GM21528 (cell line): ENCODE results near the gene PBX1.

Experiments used
- ATAC-seq: cut with Tn5 transposase; IDR thresholded peaks from one replicate; pipeline ENCODE4 v1.9.1; 2021; ENCODE audit warnings: mild to moderate bottlenecking, moderate library complexity; ENCODE audit not compliant: unreplicated experiment, low FRiP score

Gene PBX1

DNA sequence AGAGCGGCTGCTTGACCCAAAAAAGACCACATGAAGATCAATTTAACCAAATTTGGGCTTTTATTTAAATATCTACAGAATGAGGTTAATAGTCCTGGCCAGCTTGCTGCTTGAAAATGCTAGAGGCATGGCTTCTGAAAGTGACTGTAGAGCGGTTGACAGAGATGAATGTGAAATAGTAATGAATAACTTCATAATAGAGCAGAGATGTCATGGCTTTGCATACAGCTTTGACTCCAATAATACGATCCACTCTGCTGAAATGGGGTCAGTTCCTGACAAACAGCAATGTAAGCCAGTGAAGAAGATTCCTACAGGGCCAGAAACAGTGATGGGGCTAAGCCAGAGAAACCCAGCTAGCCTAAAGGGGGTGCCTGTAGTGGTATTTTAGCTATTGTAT, 183.8 kb downstream of the PBX1 start:
- no peak for ATAC-seq

DNA sequence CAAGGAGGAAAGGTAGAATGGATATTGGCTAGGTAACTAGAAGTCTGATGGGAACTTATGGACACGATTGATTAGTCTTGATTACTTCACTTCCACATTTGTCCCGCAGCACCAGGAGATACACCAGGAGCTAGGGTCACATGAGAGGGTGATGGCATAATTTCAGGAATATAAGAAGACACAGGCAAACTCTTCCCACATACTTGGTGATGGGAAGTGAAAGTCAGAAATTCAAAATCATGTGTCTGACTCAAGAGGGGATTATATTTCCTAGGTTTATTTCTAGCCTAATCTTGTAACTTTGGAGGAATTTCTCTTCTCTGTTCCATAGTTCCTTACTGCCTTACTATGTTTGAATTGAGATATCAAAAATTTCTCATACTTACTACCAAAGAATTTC, 185.0 kb downstream of the PBX1 start:
- ATAC-seq: no peak

DNA sequence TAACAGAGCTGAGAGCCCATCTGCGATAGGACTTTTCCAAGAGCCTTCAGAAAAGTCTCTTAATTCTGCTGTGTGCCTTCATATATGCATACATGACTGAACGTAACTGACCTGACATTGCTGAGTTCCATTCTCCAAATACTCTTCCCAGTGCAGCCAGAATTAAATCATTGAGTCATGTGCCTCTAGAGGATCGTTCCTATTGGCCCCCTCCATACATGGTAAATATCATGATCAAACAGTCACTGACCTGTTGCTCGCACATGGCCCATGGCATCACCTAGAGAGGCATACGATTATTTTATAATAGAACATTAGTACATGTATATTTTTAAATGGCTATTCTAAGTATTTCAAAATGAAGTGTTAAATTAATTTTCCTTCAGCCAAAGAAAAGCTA, 186.8 kb downstream of the PBX1 start:
- no peak for ATAC-seq

DNA sequence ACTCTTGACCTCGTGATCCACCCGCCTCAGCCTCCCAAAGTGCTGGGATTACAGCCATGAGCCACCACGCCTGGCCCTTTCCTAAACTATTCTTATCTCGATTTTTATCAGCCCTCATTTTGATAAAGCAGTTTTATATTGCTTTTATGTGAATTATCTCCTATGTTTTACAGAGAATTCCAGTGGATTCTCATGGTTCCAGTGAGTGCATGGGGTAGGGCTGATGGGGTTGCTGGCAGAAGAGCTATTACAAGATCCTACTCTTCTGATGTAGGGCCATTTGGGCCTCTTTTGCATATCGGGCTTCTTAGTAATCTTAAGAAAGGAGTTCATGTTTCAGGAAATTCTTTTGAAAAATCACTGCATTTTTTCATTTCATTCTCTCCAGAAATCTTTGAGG, 187.6 kb downstream of the PBX1 start:
- no peak for ATAC-seq

DNA sequence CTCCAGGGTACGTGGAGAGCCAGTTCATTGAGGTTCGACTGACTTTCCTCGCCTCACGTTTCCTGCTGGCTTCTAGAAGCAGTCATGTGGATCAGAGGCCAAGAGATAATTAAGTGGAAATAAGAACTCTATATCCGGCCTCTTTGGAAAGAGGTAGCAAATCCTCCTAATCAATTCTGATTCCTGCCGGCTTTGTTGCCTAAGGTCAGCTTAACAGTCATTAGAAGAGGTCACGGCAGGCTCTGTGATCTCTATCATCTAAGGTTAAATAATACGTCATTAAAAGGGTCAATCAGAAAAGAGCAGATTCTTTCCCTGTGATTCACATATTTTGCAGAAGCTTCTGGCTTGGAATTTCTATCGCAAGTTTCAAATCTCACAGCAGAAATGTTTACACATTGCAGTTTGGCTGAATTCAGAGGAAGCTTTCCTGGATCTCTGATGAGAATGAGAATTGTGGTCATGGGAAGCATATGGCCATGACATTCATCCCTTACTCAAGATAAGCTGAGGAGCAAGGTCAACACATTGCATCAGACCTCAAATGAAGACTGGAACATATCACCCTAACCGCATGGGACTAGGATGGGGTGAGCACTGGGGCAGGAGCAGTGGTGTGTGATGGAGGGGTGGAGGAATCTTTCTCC, 189.4 kb downstream of the PBX1 start:
- ATAC-seq: no peak

DNA sequence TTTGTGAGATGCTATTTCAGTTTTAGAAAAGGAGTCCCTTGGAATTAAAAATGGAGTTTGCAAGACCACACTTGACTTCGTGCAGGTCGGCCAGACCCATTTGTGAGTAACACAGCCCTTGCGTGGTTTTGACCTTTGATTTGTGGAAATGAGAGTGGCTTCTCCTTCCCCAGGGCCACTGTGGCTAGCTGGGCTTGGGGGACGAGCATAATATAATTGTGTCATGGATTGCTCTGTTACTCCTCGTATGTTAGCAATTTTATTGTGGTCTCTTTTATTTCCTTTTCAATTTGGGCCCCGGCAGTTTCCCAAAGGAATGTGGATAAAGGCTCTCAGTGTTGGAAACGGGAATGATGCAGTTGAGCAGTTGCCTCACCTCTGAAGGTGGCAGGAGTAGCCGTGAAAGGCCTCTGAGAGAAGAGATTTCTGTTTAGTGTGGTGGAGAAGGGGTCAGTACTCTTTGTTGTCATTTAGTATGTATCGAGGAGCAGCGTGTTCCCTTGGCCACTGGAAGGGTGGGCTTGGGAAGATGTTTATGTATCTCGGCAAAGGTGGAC, 194.6 kb downstream of the PBX1 start:
- ATAC-seq: no peak

DNA sequence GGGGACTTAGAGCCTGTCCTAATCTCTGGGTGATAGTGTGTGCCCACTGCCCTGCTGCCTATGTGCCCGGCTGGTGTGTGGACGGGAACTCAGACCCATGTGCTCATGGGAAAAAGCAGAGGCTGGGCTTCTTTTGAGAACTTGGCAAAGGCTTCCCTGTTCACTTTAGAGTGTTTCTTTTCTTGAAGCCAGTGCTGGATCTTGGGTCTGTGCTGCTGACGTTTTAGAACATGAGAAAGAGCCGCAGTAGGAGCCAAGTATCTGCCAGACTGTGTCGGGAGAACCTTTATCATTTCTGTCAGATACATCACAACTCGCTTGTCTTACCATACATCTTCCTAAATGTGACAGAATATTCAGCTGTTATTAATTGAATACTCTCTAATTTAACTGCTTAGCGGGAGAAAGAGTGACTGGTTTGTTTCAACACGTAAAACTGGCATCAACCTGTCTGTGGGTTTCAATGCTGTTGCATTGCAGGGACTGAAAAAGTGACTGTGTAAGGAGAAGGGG, 195.2 kb downstream of the PBX1 start:
- no peak for ATAC-seq

DNA sequence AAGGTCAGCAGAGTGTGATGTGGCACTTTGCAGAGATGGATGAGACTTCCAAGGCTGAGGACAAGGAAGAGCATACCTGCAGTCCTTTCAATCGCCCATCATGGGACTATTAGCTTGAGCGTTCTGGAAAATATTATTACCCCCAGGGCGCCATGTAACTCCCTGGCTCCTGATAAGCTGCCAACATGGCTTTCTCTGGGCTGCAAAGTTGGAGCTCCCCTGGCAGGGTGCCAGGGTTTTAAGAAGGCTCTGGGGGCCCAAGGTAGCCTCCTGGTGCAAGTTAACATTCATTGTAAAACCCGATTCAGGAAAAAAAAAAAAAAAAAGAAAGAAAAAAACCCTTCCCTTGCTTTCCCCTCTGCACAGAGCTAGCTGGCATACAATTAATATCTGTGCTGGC, 196.7 kb downstream of the PBX1 start:
- ATAC-seq: no peak

DNA sequence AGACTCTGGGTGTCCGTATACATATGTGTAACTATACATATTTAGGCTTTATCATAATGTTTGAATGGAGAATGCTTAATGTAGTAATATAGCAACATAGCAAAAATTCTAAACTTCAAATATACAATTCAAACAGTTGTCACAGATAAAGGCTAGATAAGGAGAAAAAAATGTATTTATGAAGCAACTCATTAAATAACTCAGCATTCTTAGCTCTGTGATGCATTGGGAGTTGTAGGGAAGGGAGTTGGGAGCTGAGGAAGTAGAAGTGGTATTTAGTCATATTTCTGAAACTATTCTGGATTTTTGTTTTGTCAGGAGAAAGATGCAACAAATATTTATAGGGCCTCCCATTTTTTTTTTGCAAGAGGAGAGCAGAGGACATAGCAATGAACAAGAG, 197.8 kb downstream of the PBX1 start:
- no peak for ATAC-seq

DNA sequence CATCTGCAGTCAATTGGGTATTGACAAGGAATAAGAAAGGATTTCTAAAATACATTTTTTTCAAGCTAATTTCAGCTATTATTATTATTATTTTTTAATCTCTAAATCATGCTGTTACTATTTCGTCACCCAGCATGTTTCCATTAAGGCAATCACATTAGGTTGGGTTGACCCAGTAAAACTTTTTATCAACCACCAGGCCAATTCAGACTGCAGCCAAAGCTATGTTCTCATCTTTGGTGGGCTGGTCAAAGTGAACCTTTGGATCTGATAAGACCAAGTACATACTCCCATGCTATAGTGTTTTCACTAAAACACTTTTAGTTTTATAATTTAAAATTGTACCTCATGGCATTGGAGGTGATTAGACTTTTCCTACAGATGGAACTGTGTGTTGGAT, 198.6 kb downstream of the PBX1 start:
- ATAC-seq: no peak

DNA sequence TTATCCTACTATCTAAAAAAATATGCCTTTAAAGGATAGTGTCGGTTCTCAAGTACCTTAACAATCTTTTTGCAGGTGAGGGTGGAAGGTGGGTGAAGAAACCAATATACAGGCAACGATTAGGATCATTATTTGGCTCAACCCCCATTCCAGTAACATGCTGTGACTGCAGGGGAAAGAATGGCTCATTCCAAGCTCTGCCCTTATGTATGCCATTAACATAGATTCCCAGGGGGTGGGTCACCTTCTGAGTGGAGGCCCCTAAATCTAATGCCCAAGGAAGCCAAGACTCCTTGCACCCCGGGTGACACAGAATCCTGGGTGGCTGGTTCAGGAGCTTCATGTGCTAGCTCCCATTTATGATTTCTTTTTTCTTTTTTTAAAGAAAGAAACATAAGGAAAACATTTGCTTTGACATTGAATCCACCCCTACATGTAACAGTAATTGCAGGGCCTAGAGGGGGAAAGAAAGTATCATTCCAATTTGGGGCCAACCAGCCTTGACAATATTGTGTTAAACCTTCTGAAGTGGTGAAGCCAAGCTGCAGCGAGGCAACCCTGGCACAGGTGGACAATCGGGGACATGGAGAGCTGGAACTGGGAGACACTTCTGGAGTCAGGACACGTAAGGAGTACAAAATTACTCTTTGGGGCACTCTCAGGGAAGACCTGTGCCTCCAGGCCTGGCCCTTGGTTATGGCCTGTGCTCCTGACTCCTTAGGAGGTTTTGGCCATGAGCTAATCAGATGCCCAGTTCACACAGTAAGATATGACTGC, 200.3 kb downstream of the PBX1 start:
- no peak for ATAC-seq

DNA sequence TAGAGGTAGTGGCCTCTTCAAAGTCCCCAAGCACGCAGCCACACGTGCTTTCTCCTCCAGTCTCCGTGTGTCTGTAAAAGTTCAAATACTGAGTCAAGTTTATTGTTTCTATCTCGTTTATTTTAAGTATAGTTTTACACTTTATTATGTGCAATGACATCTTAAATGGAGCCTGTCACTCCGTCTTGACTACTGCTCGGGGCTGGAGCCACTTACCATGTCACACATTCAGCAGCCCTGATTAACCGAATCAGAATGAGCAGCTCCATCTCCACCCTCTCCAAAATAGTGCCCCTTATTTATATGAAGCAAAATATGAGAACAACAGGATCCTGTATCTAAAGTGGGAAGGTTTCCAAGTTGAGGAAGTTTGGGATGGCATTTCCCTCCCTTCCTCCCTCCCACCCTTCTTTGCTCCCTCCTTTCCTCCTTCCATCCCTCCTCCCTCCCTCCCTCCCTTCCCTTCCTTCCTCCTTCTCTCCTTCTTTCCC, 201.0 kb downstream of the PBX1 start:
- ATAC-seq: no peak

DNA sequence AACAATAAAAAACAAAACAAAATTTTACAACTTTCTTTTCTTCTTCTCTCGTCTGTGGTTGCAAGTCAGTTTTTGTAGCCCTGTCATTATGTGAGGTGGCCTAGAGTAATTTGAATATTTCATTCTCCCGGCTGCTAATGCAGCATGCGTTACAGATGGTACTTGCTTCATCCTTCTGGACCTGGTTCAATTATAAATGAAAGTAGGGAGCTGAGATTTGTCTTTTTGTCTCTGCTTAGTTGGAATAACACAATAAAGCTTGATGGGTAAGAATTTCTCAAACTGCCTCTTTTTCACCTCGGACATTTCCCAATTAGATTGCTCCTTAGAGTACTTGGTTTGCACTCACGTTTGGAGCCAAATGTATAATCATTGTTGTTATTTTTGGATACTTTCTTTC, 201.6 kb downstream of the PBX1 start:
- no peak for ATAC-seq

DNA sequence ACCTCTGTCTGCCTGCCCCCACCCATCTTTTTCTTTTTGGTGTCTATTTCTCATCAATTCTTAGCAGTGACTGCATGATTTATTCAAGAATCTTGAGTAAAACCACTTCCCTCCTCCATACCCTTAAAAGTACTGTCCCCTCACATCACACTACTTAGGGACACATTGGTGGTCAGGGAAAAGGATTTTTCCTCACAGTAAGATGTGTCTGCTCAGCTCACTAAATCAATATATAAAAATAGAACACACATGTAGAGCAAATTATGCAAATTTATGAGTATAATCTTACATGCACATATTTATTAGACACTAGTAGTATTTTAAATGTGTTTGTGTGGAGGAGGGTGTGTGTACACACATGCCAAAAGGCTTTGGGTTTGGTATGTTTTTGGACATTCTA, 202.0 kb downstream of the PBX1 start:
- ATAC-seq: no peak

DNA sequence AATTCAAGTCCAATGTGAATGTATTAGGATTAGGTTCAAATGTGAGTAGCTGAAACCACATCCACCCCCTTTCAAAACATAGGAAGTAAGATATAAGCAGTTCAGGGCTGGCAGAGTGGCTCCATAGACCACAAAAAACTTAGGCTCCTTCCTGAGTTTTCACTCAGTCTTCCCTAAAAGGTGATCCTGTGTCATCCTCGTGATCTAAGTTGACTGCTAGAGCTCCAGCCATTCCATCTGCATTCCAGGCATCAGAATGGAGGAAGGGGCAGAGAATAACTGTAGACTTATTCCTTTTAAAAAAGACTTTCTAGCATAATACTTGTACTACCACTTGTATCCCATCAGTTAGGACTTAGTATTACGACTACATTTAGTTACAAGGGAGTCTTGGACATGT, 204.1 kb downstream of the PBX1 start:
- ATAC-seq: no peak

DNA sequence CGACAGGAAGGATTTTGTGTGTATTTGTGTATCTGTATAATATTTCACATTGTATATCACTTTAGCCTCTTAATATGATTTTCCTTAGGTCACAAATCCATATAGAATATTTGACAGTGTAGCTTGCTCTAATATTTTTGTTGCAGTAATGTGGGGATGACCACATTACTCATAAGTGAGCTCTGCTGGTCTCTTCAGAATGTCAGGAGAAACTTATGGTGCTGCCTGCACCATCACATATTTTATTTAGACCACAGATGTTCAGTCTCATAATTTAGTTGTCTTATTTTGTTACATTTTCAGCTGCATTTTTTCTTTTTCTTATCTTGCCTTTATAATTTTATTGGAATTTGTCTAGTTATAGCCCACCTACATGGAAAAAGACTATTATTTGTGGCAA, 205.3 kb downstream of the PBX1 start:
- ATAC-seq: no peak

DNA sequence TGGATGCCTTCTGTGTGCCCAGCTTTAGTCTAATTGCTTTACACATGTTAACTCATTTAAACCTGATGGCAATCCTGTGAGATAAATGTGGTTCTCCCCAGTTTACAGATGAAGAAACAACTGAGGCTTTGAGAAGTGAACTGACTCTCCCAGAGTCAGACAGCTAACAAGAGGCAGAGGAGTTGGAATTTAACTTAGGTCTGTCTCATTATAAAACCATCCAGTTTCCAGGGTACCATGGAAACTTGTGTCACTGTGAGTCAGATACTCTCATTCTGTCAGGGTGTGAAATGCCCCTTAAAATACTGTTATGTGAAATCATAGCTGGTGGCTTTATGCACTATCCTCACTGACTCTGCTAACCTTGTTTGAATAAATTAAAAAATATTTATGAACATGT, 206.6 kb downstream of the PBX1 start:
- no peak for ATAC-seq

DNA sequence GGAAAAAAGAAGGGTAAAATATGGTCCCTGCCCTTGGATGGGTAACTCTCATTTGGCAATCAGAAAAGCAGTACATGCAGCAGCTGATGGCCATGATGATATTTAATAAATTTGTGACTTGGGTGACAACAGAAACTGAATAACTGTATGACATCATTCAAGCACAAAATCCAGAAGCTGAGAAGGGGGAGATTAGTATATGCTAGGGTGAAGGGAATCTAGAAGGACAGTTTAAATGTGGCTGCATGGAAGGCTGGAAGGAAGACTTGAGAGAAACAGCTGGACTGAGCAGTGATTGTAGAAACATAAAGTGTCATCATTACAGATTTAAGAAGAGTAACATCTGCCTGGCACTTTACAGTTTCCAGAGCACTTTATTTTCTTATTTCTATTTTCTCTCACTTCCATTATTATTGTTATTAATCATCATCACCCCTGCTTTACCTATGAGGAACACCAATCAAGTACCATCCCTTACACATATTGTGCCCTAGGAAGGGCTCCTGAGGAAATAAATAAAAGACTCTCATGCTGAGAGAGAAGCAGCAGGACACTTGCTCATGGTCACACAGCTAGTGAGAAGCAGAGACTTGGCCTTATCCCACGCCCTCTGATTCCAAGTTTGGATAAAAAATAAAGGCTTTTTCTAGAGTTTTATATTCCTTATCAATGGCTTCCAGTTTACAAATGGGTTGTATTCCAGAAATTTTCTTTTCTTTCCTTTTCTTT, 207.2 kb downstream of the PBX1 start:
- ATAC-seq: no peak

DNA sequence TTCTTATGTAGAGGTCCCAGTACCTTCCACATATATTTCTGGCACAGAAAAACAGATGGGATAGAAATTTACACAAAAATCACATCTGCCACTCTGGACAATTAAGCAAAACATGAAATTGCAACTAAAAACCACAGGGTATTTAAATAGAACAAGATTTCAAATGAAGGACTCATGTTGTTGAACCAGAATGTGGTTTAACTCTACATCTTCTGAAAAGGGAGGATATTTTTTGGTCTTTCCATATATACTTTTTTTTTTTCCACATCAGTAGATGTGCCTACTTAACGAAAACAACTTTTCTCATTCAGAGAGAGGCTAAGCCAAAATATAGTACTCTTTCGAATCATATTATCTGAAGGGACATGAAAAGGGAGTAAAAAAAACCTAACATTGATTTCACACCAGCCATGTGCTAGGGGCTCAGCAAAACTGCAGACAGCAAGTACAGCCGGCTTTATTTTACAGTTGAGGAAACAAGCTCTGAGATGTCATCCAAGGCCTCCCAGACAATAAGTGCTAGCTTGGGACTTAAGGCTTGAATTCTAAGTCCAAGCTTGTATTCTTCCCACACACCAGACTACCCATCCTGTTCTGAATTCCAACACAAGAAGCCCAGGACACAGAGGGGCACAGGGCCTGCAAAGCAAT, 208.9 kb downstream of the PBX1 start:
- ATAC-seq: no peak

DNA sequence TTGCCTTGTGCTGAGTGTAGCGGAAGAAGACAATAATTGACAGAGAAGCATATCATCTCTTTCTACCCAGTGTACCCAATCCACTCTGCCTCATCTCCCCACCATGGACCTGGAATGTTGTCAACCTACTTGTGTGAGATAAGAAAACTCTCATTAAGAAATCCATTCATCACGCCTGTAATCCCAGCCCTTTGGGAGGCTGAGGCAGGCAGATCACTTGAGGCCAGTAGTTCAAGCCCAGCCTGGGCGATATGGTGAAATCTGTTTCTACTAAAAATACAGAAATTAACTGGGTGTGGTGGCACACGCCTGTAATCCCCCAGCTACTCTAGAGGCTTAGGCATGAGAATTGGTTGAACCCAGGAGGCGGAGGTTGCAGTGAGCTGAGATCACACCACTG, 209.6 kb downstream of the PBX1 start:
- ATAC-seq: no peak
